IPS-20b (cell line): Measurements from ENCODE around the gene STAT5B.

ENCODE experiments used
- H3K27ac ChIP-seq: one replicate; pipeline ENCODE4 v1.5.1; 2013; ENCODE audit warnings: low read length
- H3K27me3 ChIP-seq: 2 replicates; pipeline ENCODE4 v1.6.1; 2013; ENCODE audit warnings: mild to moderate bottlenecking, low read length, inconsistent platforms; ENCODE audit not compliant: insufficient read depth
- H3K36me3 ChIP-seq: 2 replicates; pipeline ENCODE4 v1.6.1; 2013; ENCODE audit warnings: low read depth, mild to moderate bottlenecking, inconsistent platforms, low read length, moderate library complexity; ENCODE audit not compliant: insufficient read depth
- H3K4me1 ChIP-seq: 2 replicates; pipeline ENCODE4 v1.6.1; 2013; ENCODE audit warnings: mild to moderate bottlenecking, control low read depth, inconsistent platforms, low read length, moderate library complexity; ENCODE audit not compliant: insufficient read depth
- H3K4me3 ChIP-seq: 2 replicates; pipeline ENCODE4 v1.5.1; 2013; ENCODE audit warnings: mild to moderate bottlenecking, low read length, inconsistent platforms
- H3K9ac ChIP-seq: 2 replicates; pipeline ENCODE4 v1.6.1; 2013; ENCODE audit warnings: low read depth, mild to moderate bottlenecking, inconsistent platforms, low read length, moderate library complexity
- H3K9me3 ChIP-seq: 2 replicates; pipeline ENCODE4 v1.6.1; 2013; ENCODE audit warnings: mild to moderate bottlenecking, low read depth, low read length, inconsistent platforms; ENCODE audit not compliant: insufficient read depth

STAT5B gene

GRCh38 chr17:42184713-42185620 is 91.2 kb downstream of the STAT5B start, which contains the start of gene HCRT:
TSS of gene HCRT (minus strand) at chr17:42185452. CDS start at chr17:42185365, 87 bp downstream.
- Histone ChIP-seq H3K9ac (no peak within 1 kb of the TSS), H3K4me3 (no peak within 1 kb of the TSS; the same call in 1 of the 2 replicates), H3K4me1 (no peaks in the 10 kb centered on the region), H3K9me3 (no peaks in the 10 kb centered on the region), H3K27ac (no peak within 1 kb of the TSS), H3K36me3 (no peaks in the 10 kb centered on the region), H3K27me3 (peaks cover 61% of the 10 kb centered on the region)

GRCh38 chr17:42183741-42184711 is 92.2 kb downstream of the STAT5B start:
- no peaks in the 10 kb centered on the region for H3K36me3 ChIP-seq
- H3K4me3 ChIP-seq = peak overlapping the region; percentile 83
- peak overlapping the region; percentile 63; the same call in 1 of the 2 replicates for H3K9ac ChIP-seq
- no peaks in the 10 kb centered on the region for H3K9me3 ChIP-seq
- H3K27me3 ChIP-seq = peaks cover 71% of the 10 kb centered on the region
- H3K27ac ChIP-seq = no peak overlapping the region
- H3K4me1 ChIP-seq = no peaks in the 10 kb centered on the region

GRCh38 chr17:42182927-42183734 is 93.1 kb downstream of the STAT5B start:
- Histone ChIP-seq H3K9ac (peak overlapping the region; percentile 63; the same call in 1 of the 2 replicates), H3K9me3 (no peaks in the 10 kb centered on the region), H3K4me3 (peak overlapping the region; percentile 83), H3K4me1 (no peaks in the 10 kb centered on the region), H3K36me3 (no peaks in the 10 kb centered on the region), H3K27ac (no peak overlapping the region), H3K27me3 (peaks cover 79% of the 10 kb centered on the region)

- H3K27me3 ChIP-seq = peaks cover 79% of the 10 kb centered on the region
- no peak overlapping the region for H3K4me3 ChIP-seq
- no peaks in the 10 kb centered on the region for H3K4me1 ChIP-seq
- no peaks in the 10 kb centered on the region for H3K36me3 ChIP-seq
- no peaks in the 10 kb centered on the region for H3K9me3 ChIP-seq
- no peak overlapping the region for H3K27ac ChIP-seq
- H3K9ac ChIP-seq = no peak overlapping the region
These were observed 94.4 kb downstream of the STAT5B start for GRCh38 chr17:42181851-42182207.

GRCh38 chr17:42180922-42181850 is 95.0 kb downstream of the STAT5B start, which contains the start of gene KCNH4:
TSS of gene KCNH4 (minus strand) at chr17:42181142. CDS start at chr17:42180945, 197 bp downstream.
- Histone ChIP-seq H3K9me3 (no peaks in the 10 kb centered on the region), H3K36me3 (no peaks in the 10 kb centered on the region), H3K4me1 (no peaks in the 10 kb centered on the region), H3K27ac (no peak within 1 kb of the TSS), H3K27me3 (peaks cover 79% of the 10 kb centered on the region), H3K9ac (no peak within 1 kb of the TSS), H3K4me3 (peak within 1 kb of the TSS; percentile 74)

- peak overlapping the region; percentile 74 for H3K4me3 ChIP-seq
- H3K9ac ChIP-seq = no peak overlapping the region
- H3K36me3 ChIP-seq = no peaks in the 10 kb centered on the region
- H3K9me3 ChIP-seq = no peaks in the 10 kb centered on the region
- no peak overlapping the region for H3K27ac ChIP-seq
- peaks cover 72% of the 10 kb centered on the region for H3K27me3 ChIP-seq
- no peaks in the 10 kb centered on the region for H3K4me1 ChIP-seq
These were observed 95.7 kb downstream of the STAT5B start for GRCh38 chr17:42180411-42180921.

- Histone ChIP-seq H3K9me3 (no peaks in the 10 kb centered on the region), H3K4me1 (no peaks in the 10 kb centered on the region), H3K9ac (no peak overlapping the region), H3K27ac (no peak overlapping the region), H3K36me3 (no peaks in the 10 kb centered on the region), H3K27me3 (peaks cover 67% of the 10 kb centered on the region), H3K4me3 (peak overlapping the region; percentile 74)
These were observed 96.2 kb downstream of the STAT5B start for GRCh38 chr17:42179911-42180410.

GRCh38 chr17:42179335-42179734 is 96.9 kb downstream of the STAT5B start:
- H3K27me3 ChIP-seq = peaks cover 61% of the 10 kb centered on the region
- H3K36me3 ChIP-seq = no peaks in the 10 kb centered on the region
- no peak overlapping the region for H3K27ac ChIP-seq
- no peaks in the 10 kb centered on the region for H3K9me3 ChIP-seq
- no peak overlapping the region for H3K4me3 ChIP-seq
- H3K9ac ChIP-seq = no peak overlapping the region
- H3K4me1 ChIP-seq = no peaks in the 10 kb centered on the region

GRCh38 chr17:42178817-42179216 is 97.4 kb downstream of the STAT5B start:
- Histone ChIP-seq H3K36me3 (no peaks in the 10 kb centered on the region), H3K9ac (no peak overlapping the region), H3K4me3 (no peak overlapping the region), H3K9me3 (no peaks in the 10 kb centered on the region), H3K27ac (no peak overlapping the region), H3K27me3 (peaks cover 57% of the 10 kb centered on the region), H3K4me1 (no peaks in the 10 kb centered on the region)

- H3K4me3 ChIP-seq = no peak overlapping the region
- no peak overlapping the region for H3K27ac ChIP-seq
- H3K9me3 ChIP-seq = no peaks in the 10 kb centered on the region
- H3K27me3 ChIP-seq = peaks cover 45% of the 10 kb centered on the region
- H3K9ac ChIP-seq = no peak overlapping the region
- no peaks in the 10 kb centered on the region for H3K4me1 ChIP-seq
- H3K36me3 ChIP-seq = no peaks in the 10 kb centered on the region
These were observed 98.5 kb downstream of the STAT5B start for GRCh38 chr17:42177684-42178083.
